Eye (tissue), 1 donor: ENCODE results near the gene PPP1R9B.

Experiments
- DNase-seq: peaks from one replicate; pipeline ENCODE4 v3.0.0-alpha.2; 2015

The PPP1R9B gene

GRCh38 chr17:50154604-50155003 lies 4.1 kb upstream of the PPP1R9B start:
- no peak for DNase-seq

GRCh38 chr17:50153650-50154575 lies 3.4 kb upstream of the PPP1R9B start:
- no peak for DNase-seq

- no peak for DNase-seq
These were observed 2.3 kb upstream of the PPP1R9B start for GRCh38 chr17:50152736-50153135.

GRCh38 chr17:50151937-50152547 lies 1.6 kb upstream of the PPP1R9B start:
- DNase-seq, result peak; percentile 96

GRCh38 chr17:50151041-50151936 lies 812 bp upstream of the PPP1R9B start:
- DNase-seq, result peak; percentile 95

- DNase-seq, result peak; percentile 77
These were observed 792 bp downstream of the PPP1R9B start for GRCh38 chr17:50149417-50150353.

GRCh38 chr17:50149091-50149416 lies 1.4 kb downstream of the PPP1R9B start:
- peak; percentile 44 for DNase-seq

GRCh38 chr17:50148226-50149090 lies 2.0 kb downstream of the PPP1R9B start:
- peak; percentile 66 for DNase-seq

GRCh38 chr17:50147841-50148225 lies 2.6 kb downstream of the PPP1R9B start:
- DNase-seq, result no peak

GRCh38 chr17:50146927-50147665 lies 3.4 kb downstream of the PPP1R9B start:
- DNase-seq, result no peak

- DNase-seq, result no peak
These were observed 4.1 kb downstream of the PPP1R9B start for GRCh38 chr17:50146230-50146926.

- DNase-seq, result no peak
These were observed 4.8 kb downstream of the PPP1R9B start for GRCh38 chr17:50145532-50146229.

GRCh38 chr17:50144845-50145531 lies 5.5 kb downstream of the PPP1R9B start:
- DNase-seq, result no peak

GRCh38 chr17:50144355-50144754 lies 6.1 kb downstream of the PPP1R9B start:
- DNase-seq, result no peak

- no peak for DNase-seq
These were observed 6.9 kb downstream of the PPP1R9B start for GRCh38 chr17:50143461-50144176.

- DNase-seq, result no peak
These were observed 8.7 kb downstream of the PPP1R9B start for GRCh38 chr17:50141745-50142110.

- no peak for DNase-seq
These were observed 9.3 kb downstream of the PPP1R9B start for GRCh38 chr17:50141026-50141744.
